Vagina (tissue), 2 donors: Measurements from ENCODE around the gene TPRN.

ENCODE experiments used
- CTCF ChIP-seq, 3 experiments: fragments of 450-650 bp in 2 of 3; fragments of 200-600 bp in 1 of 3; sonication (generic) in 1 of 3; IDR thresholded peaks; one replicate each; pipeline ENCODE4 v1.5.1; 2017 to 2019; ENCODE audit warnings: antibody characterized with exemption in 3 of 3, mild to moderate bottlenecking in 2 of 3, moderate library complexity in 2 of 3
- POLR2A ChIP-seq, 2 donors: fragments of 450-650 bp; IDR thresholded peaks; one replicate each; pipeline ENCODE4 v1.6.1; 2017; ENCODE audit warnings: antibody characterized with exemption in 2 of 2, mild to moderate bottlenecking in 2 of 2, moderate library complexity in 2 of 2

GRCh38 chr9:137188086-137188489 is 12.5 kb downstream of the TPRN start:
- TF ChIP-seq POLR2A (IDR thresholded peaks at IDR 0.05) (no peak), CTCF (IDR thresholded peaks at IDR 0.05) (no peak)
